HepG2 (cell line): ENCODE data around the gene ATG9A. TPM values are rescaled to one million over a fixed set of nuclear protein-coding genes. Genes with fewer than 3 reads are reported as not detected.
A peak's percentile ranks its signal among the peaks of the same experiment; 100 is the strongest.

Experiments used
- DMTF1 ChIP-seq: sonication (generic); formaldehyde crosslinking; IDR thresholded peaks from 2 replicates; pipeline ENCODE4 v1.4.0; 2020; ENCODE audit warnings: mild to moderate bottlenecking, missing genetic modification reagents
- DNMT3B ChIP-seq: conservative IDR thresholded peaks from 2 replicates; pipeline ENCODE4 v1.6.1; 2016; ENCODE audit warnings: missing biosample characterization, control low read depth
- EHMT2 ChIP-seq: fragments of 200-600 bp; sonication (generic); IDR thresholded peaks from 2 replicates; pipeline ENCODE4 v1.7.0; 2017; ENCODE audit warnings: antibody characterized with exemption, low read depth, low read length, borderline replicate concordance
- HMG20B ChIP-seq: conservative IDR thresholded peaks from 2 replicates; pipeline ENCODE4 v1.6.1; 2016; ENCODE audit warnings: missing genetic modification reagents, missing compliant biosample characterization
- KDM2A ChIP-seq: sonication (generic); formaldehyde crosslinking; IDR thresholded peaks from 2 replicates; pipeline ENCODE4 v1.4.0; 2020; ENCODE audit warnings: low read depth, missing genetic modification reagents, borderline replicate concordance
- KLF15 ChIP-seq: sonication (generic); formaldehyde crosslinking; IDR thresholded peaks from 2 replicates; pipeline ENCODE4 v1.8.1; 2023; ENCODE audit warnings: borderline replicate concordance, mild to moderate bottlenecking, inconsistent platforms, missing genetic modification reagents, mixed read lengths
- PHB2 ChIP-seq: fragments of 450-650 bp; IDR thresholded peaks from 2 replicates; pipeline ENCODE4 v1.6.1; 2018; ENCODE audit not compliant: partially characterized antibody
- RORA ChIP-seq: sonication (generic); formaldehyde crosslinking; IDR thresholded peaks from 2 replicates; pipeline ENCODE4 v1.5.0; 2020; ENCODE audit warnings: mild to moderate bottlenecking, missing genetic modification reagents, moderate library complexity
- TRIM24 ChIP-seq: sonication (generic); formaldehyde crosslinking; IDR thresholded peaks from 2 replicates; pipeline ENCODE4 v1.8.0; 2022; ENCODE audit warnings: mild to moderate bottlenecking, missing genetic modification reagents
- ZBTB49 ChIP-seq: sonication (generic); formaldehyde crosslinking; IDR thresholded peaks from 2 replicates; pipeline ENCODE4 v1.4.0; 2020; ENCODE audit warnings: missing genetic modification reagents, borderline replicate concordance
- ZNF20 ChIP-seq: sonication (generic); formaldehyde crosslinking; IDR thresholded peaks from 2 replicates; pipeline ENCODE4 v1.4.0; 2020; ENCODE audit warnings: mild to moderate bottlenecking, moderate library complexity, missing genetic modification reagents
- ZNF33A ChIP-seq: sonication (generic); formaldehyde crosslinking; IDR thresholded peaks from 2 replicates; pipeline ENCODE4 v1.5.1; 2020; ENCODE audit warnings: missing genetic modification reagents, mild to moderate bottlenecking, moderate library complexity, borderline replicate concordance
- ZNF33B ChIP-seq: sonication (generic); formaldehyde crosslinking; IDR thresholded peaks from 2 replicates; pipeline ENCODE4 v1.5.1; 2020; ENCODE audit warnings: mild to moderate bottlenecking, missing genetic modification reagents
- ZNF530 ChIP-seq: sonication (generic); formaldehyde crosslinking; IDR thresholded peaks from 2 replicates; pipeline ENCODE4 v1.5.0; 2020; ENCODE audit warnings: low read depth, mild to moderate bottlenecking, missing genetic modification reagents
- ZNF747 ChIP-seq: sonication (generic); formaldehyde crosslinking; IDR thresholded peaks from 2 replicates; pipeline ENCODE4 v1.8.1; 2023; ENCODE audit warnings: missing genetic modification reagents, mild to moderate bottlenecking, borderline replicate concordance
- polyA plus RNA-seq, 8 experiments: library from polyadenylated mRNA; depleted of rRNA in 3 of 8; stranded (reverse) in 7 of 8; unstranded in 1 of 8; fragments of >200 nt; fragmentation: Illumina TruSeq in 4 of 8; extraction: Trizol in 4 of 8; gene quantifications; 2 replicates each; pipeline versions ENCODE4 v1.2.1 to v1.2.3, GENCODE V29; 2011 to 2016; ENCODE audit warnings: low read depth in 4 of 8, missing spikeins in 1 of 8, mixed read lengths in 1 of 8; ENCODE audit not compliant: insufficient read depth in 1 of 8
- total RNA-seq, 5 experiments: library from RNA; depleted of rRNA; stranded (reverse); fragments of >200 nt; fragmentation: Illumina TruSeq; extraction: Trizol; gene quantifications; 2 replicates each; pipeline ENCODE4 v1.2.3, GENCODE V29; 2016; ENCODE audit warnings: low read depth in 1 of 5
- TF ChIP-seq, protein P1 (sequence below): sonication (generic); formaldehyde crosslinking; IDR thresholded peaks from 2 replicates; pipeline ENCODE4 v1.9.0; 2022; ENCODE audit warnings: missing genetic modification reagents, mild to moderate bottlenecking, borderline replicate concordance
- TF ChIP-seq, protein P2 (sequence below): IDR thresholded peaks from 2 replicates; pipeline ENCODE4 v1.6.1; 2018; ENCODE audit warnings: missing genetic modification reagents
- TF ChIP-seq, protein P3 (sequence below): sonication (generic); formaldehyde crosslinking; IDR thresholded peaks from 2 replicates; pipeline ENCODE4 v1.5.0; 2020; ENCODE audit warnings: mild to moderate bottlenecking, missing genetic modification reagents, moderate library complexity

The ATG9A gene
- total and polyA plus RNA-seq, 2 of the 13 experiments (the other 11 are each of a cell fraction or from before 2014, with no cell fraction given) = 35.0 to 131 TPM

DNA sequence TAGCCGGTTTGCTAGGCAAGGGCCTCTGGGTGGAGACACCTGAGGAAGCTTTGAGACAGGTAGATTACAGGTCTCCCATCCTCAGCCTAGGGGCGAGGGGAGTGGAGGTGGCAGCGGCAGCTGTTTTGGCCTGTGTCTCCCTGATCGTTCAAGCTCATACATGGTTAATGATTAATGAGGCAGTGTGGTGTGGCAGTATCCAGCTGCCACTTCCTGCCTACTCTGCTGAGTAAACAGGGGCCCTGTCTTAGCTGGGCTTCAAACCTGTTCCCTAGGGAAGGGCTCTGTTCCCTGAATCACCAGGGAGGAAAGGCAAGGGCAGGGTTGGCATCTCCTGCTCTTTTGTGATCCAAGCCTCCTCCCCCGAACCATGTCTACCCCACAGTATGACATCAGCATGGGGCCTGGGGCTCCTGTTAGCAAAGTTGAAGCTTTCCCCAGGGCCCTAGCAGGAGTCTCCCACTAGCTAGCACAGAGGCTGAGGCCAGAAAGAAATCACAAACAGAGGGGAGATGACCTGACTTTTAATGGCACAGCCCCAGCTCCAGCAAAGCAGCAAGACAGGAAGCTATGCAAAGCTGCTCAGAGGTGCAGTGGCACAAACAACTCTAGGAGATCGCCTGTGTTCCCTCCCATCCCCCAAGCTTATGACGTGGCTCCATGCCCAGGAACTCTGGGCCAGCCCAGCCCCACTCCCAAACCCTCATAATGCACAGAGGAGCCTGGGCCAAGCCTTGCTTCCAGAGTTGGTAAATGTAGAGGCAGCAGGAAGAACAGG lies 20.0 kb upstream of the ATG9A start (continued):
- TF ChIP-seq KLF15 (no peak), ZNF747 (CRISPR knock-in tag) (peak; percentile 85; the same call in 1 of the 2 replicates), DNMT3B (CRISPR knock-in tag) (no peak), TRIM24 (CRISPR knock-in tag) (no peak), PHB2 (no peak), DMTF1 (CRISPR knock-in tag) (0 out of 2 replicates have a peak, but pooled peaks have one; percentile 18), RORA (CRISPR knock-in tag) (no peak), ZNF33B (CRISPR knock-in tag) (no peak; the same call in 1 of the 2 replicates), HMG20B (no peak), ZBTB49 (CRISPR knock-in tag) (no peak), EHMT2 (no peak), ZNF20 (CRISPR knock-in tag) (no peak), KDM2A (CRISPR knock-in tag) (no peak), ZNF530 (CRISPR knock-in tag) (no peak), ZNF33A (no peak)
- TF ChIP-seq, protein P1, sequence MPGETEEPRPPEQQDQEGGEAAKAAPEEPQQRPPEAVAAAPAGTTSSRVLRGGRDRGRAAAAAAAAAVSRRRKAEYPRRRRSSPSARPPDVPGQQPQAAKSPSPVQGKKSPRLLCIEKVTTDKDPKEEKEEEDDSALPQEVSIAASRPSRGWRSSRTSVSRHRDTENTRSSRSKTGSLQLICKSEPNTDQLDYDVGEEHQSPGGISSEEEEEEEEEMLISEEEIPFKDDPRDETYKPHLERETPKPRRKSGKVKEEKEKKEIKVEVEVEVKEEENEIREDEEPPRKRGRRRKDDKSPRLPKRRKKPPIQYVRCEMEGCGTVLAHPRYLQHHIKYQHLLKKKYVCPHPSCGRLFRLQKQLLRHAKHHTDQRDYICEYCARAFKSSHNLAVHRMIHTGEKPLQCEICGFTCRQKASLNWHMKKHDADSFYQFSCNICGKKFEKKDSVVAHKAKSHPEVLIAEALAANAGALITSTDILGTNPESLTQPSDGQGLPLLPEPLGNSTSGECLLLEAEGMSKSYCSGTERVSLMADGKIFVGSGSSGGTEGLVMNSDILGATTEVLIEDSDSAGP = peak; percentile 59; the same call in 1 of the 2 replicates
- TF ChIP-seq, protein P2, sequence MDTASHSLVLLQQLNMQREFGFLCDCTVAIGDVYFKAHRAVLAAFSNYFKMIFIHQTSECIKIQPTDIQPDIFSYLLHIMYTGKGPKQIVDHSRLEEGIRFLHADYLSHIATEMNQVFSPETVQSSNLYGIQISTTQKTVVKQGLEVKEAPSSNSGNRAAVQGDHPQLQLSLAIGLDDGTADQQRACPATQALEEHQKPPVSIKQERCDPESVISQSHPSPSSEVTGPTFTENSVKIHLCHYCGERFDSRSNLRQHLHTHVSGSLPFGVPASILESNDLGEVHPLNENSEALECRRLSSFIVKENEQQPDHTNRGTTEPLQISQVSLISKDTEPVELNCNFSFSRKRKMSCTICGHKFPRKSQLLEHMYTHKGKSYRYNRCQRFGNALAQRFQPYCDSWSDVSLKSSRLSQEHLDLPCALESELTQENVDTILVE (CRISPR knock-in tag) = peak; percentile 74; the same call in 1 of the 2 replicates
- TF ChIP-seq, protein P3, sequence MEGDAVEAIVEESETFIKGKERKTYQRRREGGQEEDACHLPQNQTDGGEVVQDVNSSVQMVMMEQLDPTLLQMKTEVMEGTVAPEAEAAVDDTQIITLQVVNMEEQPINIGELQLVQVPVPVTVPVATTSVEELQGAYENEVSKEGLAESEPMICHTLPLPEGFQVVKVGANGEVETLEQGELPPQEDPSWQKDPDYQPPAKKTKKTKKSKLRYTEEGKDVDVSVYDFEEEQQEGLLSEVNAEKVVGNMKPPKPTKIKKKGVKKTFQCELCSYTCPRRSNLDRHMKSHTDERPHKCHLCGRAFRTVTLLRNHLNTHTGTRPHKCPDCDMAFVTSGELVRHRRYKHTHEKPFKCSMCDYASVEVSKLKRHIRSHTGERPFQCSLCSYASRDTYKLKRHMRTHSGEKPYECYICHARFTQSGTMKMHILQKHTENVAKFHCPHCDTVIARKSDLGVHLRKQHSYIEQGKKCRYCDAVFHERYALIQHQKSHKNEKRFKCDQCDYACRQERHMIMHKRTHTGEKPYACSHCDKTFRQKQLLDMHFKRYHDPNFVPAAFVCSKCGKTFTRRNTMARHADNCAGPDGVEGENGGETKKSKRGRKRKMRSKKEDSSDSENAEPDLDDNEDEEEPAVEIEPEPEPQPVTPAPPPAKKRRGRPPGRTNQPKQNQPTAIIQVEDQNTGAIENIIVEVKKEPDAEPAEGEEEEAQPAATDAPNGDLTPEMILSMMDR (CRISPR knock-in tag) = no peak
